Measurements from ENCODE around the gene ABCA12.

The ABCA12 gene

DNA sequence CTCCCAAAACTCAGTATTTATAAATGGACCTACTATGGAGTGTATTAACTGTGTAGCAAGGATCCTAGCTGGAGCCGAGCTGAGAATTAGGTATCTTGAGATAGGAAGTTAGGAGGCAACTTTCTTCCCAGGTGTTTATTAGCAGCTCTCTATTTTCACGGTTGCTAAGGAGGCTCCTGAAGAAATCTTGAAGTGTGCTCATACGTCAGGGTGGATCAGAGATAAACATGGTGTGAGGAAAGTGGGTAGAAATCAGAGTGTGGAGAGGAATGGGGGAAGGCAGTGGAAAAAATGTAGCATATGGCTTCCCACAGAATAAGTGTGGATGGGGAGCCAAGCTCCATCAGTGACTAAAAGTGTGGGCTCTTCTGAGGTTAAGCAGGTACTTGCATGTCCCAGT lies 104.3 kb downstream of the ABCA12 start:
- DNase-seq, result no peak

DNA sequence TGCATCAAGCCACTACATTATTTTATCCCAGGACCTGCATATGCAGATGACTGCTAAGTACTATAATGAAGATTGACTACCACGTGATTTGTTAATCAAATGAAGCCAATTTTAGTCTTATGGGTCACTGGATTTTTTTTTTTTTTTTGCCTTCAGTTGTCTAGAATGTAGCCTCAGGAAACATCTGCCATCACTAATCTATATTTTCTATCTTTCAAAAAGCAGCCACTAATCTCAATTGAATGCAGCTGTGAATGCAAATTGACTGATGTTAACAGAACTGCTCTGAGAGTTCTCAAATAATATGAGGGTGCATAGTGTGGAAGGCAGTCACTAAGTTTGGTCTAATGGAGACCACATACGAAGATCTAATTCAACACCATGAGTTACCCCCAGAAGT lies 106.3 kb downstream of the ABCA12 start:
- DNase-seq, result no peak

DNA sequence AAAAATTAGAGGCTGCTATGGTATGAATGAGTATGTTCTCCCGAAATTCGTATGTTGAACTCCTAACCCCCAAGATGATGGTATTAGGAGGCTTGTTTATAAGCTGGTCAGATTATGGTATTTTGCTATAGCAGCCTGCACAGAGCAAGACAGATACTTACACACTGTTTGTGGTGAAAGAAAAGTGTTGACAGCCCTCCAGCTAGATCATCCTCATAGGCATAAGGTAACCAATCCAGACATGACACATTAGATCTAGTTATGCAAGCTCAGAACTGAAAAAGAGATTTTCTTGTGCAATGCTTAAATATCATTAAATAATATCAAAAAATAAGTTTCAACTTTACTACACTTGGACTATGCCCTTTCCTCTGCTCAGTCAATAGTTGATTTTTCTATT lies 107.1 kb downstream of the ABCA12 start:
- no peak for DNase-seq

DNA sequence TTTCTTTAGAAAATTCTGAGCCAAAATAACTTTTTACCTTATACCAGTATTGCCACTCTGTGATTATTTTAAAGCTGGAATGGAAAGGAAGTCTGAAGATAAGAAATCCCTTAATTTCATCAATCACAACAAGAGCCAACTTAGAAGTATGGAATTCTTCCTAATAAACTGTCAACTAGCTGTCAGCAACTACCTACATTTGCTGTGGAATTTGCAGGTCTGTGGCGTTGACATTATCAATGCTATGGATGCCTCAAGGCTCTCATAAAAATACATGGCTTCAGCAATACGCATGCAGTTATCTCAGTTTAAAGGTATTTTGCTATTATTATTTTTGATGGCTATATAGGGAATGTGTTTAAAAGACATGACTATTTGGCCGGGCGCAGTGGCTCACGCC lies 108.5 kb downstream of the ABCA12 start:
- DNase-seq, result no peak

DNA sequence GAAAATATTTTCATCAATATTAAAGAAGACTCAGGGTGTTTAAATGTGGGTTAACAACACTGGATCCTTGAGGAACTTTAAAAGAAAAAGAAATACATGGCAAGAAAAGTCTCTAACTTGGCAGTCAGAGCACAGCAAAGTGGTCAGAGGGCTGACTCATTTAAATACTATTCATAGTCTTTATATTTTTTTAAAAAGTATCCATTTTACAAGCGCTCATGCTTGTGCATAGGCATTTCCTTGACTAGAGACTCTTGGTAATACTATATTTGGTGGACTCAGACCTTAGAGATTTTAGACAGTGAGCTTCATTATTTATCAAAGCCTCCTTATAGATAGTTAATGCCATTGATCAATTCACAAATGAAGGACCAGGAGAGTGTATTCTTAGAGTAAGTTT lies 110.2 kb downstream of the ABCA12 start:
- DNase-seq, result no peak

DNA sequence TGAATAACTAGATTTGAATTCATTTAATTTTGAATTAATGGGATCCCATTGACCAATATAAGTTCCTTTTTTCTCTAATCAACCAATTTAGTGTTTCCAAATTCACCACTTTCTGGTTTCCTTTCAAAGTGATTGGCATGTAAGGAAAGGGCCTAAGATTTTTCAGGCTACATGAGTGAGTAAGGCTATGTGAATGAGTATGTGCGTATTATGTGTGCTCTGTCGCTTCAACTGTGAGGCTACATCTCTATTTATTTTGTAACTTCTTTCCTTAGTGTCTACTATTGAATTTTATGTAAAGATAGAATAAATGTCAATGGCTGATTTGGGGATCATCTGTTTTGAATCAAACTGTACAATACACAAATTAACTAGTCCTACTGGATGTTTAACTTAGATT lies 110.6 kb downstream of the ABCA12 start:
- no peak for DNase-seq

DNA sequence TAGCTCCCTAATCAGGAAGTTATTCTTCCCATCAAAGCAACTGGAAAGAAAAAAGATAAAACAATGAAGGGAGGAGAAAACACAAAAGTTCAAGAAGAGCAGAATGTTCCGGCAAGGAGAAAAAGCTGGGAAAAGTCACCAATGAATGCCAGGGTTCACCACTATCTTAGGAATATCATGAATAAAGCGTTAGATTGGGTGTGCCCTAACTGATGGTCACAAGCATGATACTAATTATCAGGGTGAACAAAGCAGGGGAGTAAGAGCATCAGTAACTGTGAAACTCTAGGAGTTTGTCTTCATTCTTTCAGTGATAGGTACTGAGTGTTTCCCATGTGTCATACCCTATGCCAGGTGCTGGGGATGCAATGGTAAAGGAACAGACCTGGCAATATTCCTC lies 115.5 kb downstream of the ABCA12 start:
- no peak for DNase-seq

DNA sequence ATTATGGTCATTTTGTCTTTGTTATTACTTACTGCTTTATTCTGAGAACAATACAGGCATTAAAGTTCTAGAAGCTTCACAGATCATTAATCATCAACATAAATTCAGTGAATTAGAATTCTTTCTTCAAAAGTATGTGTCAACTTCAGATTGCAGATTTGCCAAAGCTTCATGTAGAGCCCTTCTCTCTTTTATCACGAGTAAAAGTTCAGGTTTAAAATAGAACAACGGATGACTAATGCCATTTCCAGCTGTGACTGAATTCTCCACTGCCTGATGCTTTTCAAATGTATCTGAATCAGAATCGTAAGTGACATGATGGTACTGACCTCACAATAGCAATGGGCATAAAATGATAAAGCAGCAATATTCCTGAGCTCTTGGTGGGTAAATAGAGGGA lies 116.0 kb downstream of the ABCA12 start:
- no peak for DNase-seq

DNA sequence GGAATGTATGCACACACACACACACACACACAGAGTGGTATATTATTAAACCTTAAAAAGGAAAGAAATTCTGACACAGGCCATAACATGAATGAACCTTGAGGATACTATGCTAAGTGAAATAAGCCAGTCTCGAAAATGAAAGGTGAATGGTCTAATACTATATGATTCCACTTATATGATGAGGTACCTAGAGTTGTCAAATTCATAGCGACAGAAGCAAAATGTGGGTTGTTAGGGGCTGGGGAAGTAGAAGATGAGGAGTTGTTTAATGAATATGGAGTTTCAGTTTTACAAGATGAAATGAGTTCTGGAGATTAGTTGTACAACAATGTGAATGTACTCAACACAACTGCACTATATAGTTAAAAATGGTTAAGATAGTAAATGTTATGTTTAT lies 118.1 kb downstream of the ABCA12 start:
- no peak for DNase-seq

DNA sequence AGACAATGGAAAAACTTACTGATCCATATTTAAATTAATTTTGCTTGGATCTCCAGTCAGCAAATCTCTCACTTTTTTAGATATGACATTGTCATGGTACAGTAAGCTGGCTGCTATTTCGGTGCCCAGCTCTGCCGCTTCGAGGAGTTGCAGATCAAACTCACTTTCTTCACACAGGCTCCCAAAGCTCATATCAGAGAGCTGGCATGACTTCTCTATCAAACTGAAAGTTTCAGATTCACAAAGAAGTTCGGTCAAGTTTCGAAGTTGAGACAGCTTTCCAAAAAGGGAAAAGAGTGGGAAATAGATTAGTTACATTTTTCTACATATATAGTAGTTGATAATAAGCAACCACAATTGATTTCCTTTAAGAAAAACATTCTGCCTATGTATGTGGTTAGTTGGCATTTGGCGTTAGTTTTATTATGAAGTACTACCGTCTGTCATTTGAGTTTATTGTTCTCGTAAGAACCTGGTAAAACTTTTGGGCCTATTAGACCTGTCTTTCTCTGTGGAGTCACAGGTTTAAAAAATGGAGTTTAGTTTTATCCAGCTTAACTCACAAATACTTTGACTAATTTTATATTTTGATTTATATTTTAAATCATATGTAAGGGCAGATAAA lies 118.8 kb downstream of the ABCA12 start:
- DNase-seq, result no peak

DNA sequence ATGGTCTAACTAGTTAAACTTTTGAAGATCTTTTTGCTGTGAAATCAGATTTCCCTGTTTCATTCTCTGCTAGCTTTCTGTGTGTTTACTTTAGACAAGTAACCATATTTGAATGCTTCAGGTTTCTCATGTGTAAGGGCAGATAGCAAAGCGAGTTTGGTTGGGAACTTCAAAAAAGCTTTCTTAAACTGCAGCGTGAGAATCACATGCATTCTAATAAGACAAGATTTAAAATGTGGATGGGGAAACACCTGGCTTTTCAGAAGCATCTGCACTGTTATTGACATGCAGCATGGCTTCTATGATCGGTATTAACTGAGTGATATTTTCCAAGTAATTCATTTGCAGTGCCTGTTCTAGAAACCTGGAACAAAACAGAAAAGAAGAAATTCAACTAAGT lies 119.3 kb downstream of the ABCA12 start:
- DNase-seq, result no peak

DNA sequence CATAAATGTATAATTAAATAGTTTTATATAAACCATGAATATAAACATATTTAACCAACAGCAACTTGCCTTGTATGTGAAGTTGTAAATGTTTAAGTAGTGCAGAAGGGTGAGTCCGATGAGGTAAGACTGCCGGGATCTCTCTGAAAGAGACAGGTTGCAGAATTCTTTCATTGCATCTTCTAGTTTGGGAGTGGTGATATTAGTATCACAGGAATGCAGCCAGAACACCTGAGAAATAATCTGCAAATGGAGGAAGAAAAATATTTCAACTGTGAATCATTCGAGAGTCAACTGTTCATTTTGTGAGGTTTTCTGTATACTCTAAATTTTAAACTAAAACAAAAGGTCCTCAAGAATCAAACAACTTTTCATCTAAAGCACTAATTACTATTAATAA lies 123.0 kb downstream of the ABCA12 start:
- no peak for DNase-seq

DNA sequence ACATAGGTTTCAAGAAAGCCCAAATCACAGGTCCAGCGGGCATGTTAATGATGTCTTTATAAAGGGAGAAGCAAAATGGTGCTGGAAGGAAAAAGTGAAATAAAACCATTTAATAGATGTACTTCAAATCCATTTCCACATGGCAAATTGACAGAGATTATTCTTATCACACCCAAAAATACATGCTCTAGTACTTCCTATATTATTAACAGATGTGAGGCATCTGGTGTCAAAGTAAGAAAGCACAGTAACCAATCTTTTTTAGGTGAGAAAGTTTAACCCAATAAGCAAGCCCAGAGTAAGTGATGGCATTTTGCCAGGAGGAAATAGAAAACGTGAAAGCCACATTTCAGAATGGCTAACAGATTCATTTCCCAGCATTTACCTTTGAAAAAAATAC lies 128.0 kb downstream of the ABCA12 start:
- no peak for DNase-seq

DNA sequence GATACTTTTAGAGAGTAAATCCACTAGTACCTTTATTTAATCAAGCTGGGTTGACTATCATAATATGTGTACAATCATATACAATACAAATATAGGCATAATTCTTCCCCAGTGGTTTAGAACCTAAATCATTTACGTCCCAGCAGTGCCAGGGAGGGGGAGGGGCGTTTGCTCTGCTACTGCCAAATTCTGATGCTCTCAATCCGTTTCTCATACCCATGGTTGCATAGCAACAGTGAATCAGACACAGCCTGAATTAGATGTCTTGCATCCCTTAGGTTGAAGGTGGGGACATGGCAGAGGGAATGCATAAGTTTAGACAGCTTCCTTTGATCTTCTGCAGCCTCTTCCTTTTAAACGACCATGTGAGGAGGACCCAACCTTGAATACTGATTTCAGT lies 135.4 kb downstream of the ABCA12 start:
- no peak for DNase-seq

DNA sequence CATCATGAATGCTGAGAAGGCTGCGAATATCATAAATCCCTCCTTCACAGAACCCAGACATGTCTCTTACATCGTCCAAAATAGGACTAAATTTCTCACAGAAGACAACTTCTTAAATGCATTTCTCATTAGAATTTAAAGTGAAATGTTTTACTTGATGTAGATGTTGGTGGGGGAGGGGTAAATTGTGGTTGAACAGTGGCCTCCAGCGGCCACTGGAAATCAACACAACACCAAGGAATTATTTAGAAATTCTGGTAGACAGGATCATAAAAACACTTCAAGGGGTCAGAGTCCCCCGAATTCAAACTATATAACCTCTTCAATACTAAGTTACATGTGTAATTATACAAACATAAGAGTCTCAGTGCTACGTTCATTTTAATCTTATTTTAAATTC lies 135.9 kb downstream of the ABCA12 start:
- DNase-seq, result peak; percentile 3 to 23

DNA sequence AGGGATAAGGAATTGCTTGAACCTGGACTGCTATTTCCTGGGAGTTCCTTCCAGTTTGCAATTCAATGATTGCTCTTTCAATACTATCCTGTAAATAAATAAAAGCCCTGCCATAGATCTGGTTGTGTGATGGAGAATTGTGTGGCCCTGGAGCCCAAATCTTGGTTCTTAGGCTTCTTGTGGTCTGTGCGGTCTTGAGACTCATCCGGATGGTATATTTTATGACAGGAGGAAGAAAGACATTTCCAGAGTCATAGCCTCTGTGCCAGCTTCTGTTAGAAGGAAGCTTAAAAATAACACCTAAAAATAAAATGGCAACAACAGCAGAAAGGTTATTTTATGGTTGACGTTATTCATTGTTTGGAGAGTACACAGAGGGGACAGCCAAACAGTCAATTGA lies 137.7 kb downstream of the ABCA12 start:
- no peak for DNase-seq

DNA sequence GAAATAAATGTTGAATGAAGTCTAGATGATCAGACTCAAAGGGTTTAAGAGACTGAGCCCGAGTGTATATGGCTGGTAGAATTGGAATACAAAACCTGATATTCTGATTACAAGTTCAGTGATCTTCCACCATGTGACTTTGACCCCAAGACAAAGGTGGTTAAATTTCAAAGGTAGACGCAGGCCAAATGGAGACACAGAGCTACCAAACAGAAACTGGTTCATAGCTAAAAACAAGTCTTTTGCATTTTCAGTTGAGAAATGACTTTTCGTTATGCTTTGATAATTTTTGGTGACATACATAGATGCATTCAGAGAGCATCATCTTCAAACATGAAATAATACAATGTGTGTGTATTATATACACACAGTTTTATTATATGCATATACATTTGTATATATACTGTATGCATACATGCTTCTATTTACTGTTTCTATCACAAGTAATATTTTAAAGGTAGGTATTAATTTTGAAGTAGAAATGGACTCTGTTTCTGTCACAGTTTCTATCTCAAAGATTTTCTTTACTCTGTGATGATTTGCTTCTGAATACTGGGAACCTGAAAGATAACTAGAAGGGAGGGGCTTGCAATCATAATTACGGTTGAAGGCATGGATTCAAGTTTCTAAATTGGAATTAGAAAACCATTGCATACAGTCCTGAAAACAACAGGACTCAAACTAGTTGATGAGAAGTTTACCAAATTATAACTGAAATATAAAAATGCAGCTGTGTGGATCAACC lies 142.3 kb downstream of the ABCA12 start:
- DNase-seq, result no peak

DNA sequence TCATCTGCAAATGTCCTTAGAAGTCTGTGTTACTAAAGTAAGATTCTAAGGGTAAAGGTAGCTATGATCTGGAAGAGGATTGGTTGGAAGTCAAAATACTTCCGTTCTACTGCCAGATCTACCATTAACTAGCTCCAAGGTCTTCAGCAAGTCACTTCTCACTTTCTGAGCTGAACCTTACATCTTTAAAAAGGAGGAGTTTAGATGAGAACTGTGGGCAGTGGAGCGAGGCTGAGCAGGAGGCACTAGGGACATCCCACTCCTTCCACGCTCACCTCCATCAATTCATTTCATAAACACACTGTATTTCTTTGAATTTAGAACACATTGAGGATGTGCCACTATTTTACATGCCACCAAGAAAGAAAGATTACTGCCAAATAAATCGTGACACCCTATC lies 143.0 kb downstream of the ABCA12 start:
- DNase-seq, result no peak

DNA sequence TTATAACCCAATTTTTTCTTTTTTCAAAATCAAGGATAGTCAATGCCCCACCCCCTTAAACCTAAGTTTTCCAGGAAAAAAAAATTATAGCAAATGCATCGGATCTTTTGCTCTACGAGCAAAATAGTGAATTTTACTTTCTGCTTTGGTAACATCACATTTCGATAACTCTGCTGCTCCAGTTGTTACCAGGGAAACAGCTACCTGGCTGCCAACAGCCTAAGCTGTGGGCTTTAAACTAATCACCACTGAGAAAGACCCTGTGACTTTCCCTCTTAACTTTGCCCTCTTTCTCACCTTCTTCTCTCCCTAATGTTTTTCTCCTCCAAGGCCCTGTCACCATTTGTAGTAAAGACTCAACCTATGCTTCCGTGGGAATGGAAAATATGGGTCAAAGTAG lies 145.5 kb downstream of the ABCA12 start:
- DNase-seq, result no peak

DNA sequence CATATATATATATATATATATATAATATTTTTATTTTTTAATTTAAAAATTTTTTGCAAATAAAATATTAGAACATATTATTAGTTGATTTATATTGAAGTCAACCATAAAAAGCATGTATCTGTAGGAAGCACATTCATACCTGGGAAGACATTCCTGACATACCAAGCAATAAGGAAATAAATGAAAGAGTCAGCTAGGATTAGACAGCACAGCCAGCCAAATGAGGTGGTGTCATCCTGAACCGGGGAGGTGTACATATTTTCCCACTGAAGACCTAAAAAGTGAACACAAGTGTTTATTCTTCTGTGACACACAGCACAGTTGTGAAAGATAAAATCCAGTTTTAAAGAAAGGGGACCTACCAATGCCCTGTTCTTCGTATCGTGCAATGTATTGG lies 149.2 kb downstream of the ABCA12 start:
- no peak for DNase-seq

DNA sequence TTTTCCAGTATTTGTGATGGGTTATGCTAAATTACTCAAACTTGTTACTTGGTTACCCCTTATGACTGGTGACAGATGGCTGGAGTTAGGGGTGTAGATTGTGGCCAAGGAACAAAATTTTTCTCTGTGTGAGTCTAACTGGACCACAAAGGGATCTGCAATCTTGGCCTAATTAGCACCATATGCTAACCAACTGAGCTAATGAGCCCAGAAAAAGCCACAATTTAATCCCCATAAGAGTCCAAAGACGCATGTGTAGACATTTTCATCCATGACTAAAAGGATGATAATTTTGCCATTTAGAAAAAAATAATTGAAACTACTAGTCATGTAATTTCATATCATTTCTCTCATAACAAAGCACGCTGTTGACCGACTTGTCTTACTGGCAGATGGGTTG lies 151.2 kb downstream of the ABCA12 start:
- DNase-seq, result no peak

DNA sequence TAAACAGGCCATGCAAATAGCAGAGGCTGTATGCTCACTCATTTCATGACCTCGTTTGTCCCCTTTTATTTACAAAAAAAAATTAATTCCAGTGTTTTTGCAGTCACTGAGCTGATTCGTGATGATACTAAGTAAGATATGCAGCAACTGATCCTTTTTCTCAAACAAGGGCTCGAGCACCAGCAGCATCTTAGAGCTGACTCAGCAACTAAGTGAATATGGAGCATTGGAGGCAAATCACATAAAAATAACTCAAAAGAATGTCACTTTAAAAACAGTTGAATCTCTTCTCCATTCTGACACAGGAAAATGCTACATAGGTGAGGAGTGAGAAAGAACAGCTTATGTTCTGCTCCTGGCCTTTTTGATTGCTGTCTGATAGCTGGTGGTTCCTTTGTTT lies 152.8 kb downstream of the ABCA12 start:
- no peak for DNase-seq

DNA sequence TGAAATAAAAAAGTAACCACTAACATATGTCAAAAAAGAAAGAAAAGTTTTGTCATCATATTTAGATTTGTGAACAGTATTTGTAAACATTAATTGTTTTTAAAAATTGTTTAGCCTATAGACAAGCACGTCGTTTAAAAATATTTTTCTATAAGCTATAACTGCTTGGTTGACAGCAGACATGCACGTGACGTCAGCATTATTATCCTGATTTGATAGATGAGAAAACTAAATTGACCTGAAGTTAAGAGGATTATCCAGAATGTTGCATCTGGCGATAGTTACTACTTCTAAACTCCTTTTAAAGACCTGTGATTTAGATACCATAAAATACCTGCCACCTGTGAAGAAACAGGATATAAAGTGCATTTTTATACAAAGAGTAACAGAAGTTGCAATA lies 172.0 kb downstream of the ABCA12 start:
- DNase-seq, result no peak

DNA sequence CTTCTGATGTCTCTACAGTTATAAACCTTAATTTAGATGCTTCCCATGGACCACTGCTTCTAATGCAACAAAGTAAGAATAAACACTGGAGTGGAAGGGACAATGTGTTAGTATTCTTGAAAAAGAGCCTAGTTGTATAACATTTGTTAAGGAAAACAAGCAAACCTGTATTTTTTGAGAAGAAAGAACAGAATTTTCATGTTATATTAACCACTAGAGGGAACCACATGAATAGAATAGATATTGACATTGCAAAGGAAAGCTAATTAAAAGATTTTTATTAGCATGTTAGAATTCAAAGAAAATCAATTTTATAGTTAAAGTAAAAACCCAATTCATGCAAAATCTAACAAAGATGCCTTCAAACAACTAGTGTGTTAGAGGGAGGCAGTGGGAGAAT lies 177.7 kb downstream of the ABCA12 start:
- DNase-seq, result no peak

DNA sequence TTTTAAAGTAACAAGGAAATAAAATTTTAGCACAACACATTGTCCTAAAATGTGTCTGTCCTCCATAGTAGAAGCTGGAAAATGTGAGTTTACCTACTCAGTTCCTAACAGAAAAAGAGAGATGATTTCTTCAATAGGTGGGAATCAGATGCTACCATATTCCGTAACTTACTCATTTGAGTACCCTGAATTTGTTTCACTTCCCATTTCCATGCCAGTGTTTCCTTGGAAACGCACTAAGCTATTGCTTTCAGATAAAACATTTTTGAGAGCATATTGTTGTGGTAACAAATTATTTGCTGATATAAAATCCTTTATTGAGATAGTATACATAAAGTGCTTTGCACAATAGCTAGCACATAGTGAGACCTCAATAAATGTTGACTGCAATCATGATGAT lies 191.5 kb downstream of the ABCA12 start:
- DNase-seq, result no peak

All from NCI-H1930 (cell line).